Stomach (tissue), 9 donors: ENCODE data around the gene TMC4. TPM values are rescaled to one million over a fixed set of nuclear protein-coding genes. Genes with fewer than 3 reads are reported as not detected.

Experiments
- DNase-seq, 2 donors: peaks; one replicate each; pipeline versions ENCODE4 v3.0.0 to v3.0.0-alpha.2; 2013 to 2019
- H3K27ac ChIP-seq, 5 donors: fragments of 200-600 bp in 4 of 5; sonication (generic) in 4 of 5; one replicate each; pipeline ENCODE4 v1.5.1; 2013 to 2019; ENCODE audit warnings: mild to moderate bottlenecking in 1 of 5, moderate library complexity in 1 of 5
- H3K27me3 ChIP-seq, 3 donors: fragments of 200-600 bp; sonication (generic); one replicate each; pipeline ENCODE4 v1.5.1; 2017 to 2019; ENCODE audit warnings: mixed run types in 1 of 3
- H3K36me3 ChIP-seq, 4 donors: fragments of 200-600 bp; sonication (generic); 1 replicate in 3 of 4; 2 replicates in 1 of 4; pipeline ENCODE4 v1.5.1; 2016 to 2019
- H3K4me1 ChIP-seq, 4 donors: fragments of 200-600 bp; sonication (generic); one replicate each; pipeline ENCODE4 v1.5.1; 2016 to 2019
- H3K4me3 ChIP-seq, 4 donors: fragments of 200-600 bp; sonication (generic) in 3 of 4; one replicate each; pipeline ENCODE4 v1.5.1; 2016 to 2019; ENCODE audit warnings: mild to moderate bottlenecking in 1 of 4
- H3K9me3 ChIP-seq, 4 donors: fragments of 200-600 bp; sonication (generic); one replicate each; pipeline ENCODE4 v1.5.1; 2016 to 2019
- EP300 ChIP-seq: sonication (generic); formaldehyde crosslinking; IDR thresholded peaks from one replicate; pipeline ENCODE4 v1.6.1; 2017; ENCODE audit warnings: antibody characterized with exemption
- POLR2A ChIP-seq, 4 donors: fragments of 450-650 bp; IDR thresholded peaks; one replicate each; pipeline ENCODE4 v1.6.1; 2016; ENCODE audit warnings: antibody characterized with exemption in 4 of 4, control low read depth in 2 of 4, mild to moderate bottlenecking in 1 of 4, moderate library complexity in 1 of 4
- POLR2AphosphoS5 ChIP-seq, 3 donors: sonication (generic); formaldehyde crosslinking; IDR thresholded peaks; one replicate each; pipeline ENCODE4 v1.6.1; 2016; ENCODE audit warnings: antibody characterized with exemption in 3 of 3
- WGBS, 5 donors: extraction: QIAGEN DNeasy Blood & Tissue Kit in 3 of 5; methylation state at CpG; one replicate each; pipeline versions ENCODE4 v1.1.5 to v1.1.7; 2013 to 2018; 5-methylcytosine and 5-hydroxymethylcytosine counted together
- intact Hi-C: fragments of 100-400 bp; cut with DNase I; formaldehyde crosslinking; loops from one replicate; pipeline ENCODE4 v1.15.1; 2023; ENCODE audit warnings: low total_unique reads
- polyA plus RNA-seq, 3 donors: library from polyadenylated mRNA; stranded (reverse); fragments of 200-250 nt; gene quantifications; one replicate each; pipeline ENCODE4 v1.2.3, GENCODE V29; 2013
- total RNA-seq, 5 donors: library from RNA; depleted of rRNA; stranded (reverse); fragments of >200 nt; gene quantifications; one replicate each; pipeline versions ENCODE4 v1.1.0 to v1.2.3, GENCODE V29; 2014 to 2016
- TF ChIP-seq, protein P1 (sequence below), 7 experiments: fragments of 450-650 bp in 4 of 7; fragments of 200-600 bp in 3 of 7; sonication (generic) in 3 of 7; IDR thresholded peaks; one replicate each; pipeline ENCODE4 v1.5.1; 2016 to 2019; ENCODE audit warnings: antibody characterized with exemption in 7 of 7, control low read depth in 2 of 7, mild to moderate bottlenecking in 1 of 7
- donor health status: healthy with polysubstance abuse.
- donor health status: Bipolar disorder and iron deficiency.
- donor health status: healthy.

Gene TMC4
- total and polyA plus RNA-seq, 8 donors: 28.0 to 99.5 (median 43.2) TPM

DNA sequence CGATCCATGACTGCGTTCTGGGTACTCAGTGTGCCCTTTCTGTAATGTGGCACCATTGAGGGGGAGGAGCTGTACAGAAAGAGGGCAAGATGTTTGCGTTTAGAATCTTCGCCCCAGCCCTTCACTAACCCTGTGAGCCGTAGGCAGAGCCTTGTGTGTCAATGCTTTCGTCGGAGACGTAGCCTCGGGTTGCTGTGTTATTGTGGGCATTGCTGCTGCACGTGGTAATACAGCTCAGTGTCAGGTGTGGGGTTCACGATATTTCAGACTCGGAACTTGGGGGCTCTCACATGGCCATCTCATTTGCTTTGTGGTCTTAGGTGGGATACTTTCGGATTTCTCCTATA is 33.8 kb upstream of the TMC4 start:
- Histone ChIP-seq H3K27ac (peak overlapping the region in 4 of 5 donors; percentile 52 to 94 (median 85)), H3K36me3 (peaks cover 58 to 71% (median 68%) of the 10 kb centered on the region in 4 donors), H3K4me1 (peaks cover 83 to 96% (median 95%) of the 10 kb centered on the region in 4 donors), H3K9me3 (no peaks in the 10 kb centered on the region), H3K27me3 (no peaks in the 10 kb centered on the region), H3K4me3 (peak overlapping the region in 2 of 4 donors; percentile 81 to 89)
- WGBS, 5 donors: 70 to 79% (median 77%) methylated on average over 13 of the region's 13 CpGs
- TF ChIP-seq, protein P1, sequence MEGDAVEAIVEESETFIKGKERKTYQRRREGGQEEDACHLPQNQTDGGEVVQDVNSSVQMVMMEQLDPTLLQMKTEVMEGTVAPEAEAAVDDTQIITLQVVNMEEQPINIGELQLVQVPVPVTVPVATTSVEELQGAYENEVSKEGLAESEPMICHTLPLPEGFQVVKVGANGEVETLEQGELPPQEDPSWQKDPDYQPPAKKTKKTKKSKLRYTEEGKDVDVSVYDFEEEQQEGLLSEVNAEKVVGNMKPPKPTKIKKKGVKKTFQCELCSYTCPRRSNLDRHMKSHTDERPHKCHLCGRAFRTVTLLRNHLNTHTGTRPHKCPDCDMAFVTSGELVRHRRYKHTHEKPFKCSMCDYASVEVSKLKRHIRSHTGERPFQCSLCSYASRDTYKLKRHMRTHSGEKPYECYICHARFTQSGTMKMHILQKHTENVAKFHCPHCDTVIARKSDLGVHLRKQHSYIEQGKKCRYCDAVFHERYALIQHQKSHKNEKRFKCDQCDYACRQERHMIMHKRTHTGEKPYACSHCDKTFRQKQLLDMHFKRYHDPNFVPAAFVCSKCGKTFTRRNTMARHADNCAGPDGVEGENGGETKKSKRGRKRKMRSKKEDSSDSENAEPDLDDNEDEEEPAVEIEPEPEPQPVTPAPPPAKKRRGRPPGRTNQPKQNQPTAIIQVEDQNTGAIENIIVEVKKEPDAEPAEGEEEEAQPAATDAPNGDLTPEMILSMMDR (IDR thresholded peaks at IDR 0.05): no peak
- TF ChIP-seq POLR2A (IDR thresholded peaks at IDR 0.05): no peak
- no peak for TF ChIP-seq EP300
- no peak for TF ChIP-seq POLR2AphosphoS5 (IDR thresholded peaks at IDR 0.05)
- intact Hi-C loops: no loop called here
- DNase-seq: no peak

DNA sequence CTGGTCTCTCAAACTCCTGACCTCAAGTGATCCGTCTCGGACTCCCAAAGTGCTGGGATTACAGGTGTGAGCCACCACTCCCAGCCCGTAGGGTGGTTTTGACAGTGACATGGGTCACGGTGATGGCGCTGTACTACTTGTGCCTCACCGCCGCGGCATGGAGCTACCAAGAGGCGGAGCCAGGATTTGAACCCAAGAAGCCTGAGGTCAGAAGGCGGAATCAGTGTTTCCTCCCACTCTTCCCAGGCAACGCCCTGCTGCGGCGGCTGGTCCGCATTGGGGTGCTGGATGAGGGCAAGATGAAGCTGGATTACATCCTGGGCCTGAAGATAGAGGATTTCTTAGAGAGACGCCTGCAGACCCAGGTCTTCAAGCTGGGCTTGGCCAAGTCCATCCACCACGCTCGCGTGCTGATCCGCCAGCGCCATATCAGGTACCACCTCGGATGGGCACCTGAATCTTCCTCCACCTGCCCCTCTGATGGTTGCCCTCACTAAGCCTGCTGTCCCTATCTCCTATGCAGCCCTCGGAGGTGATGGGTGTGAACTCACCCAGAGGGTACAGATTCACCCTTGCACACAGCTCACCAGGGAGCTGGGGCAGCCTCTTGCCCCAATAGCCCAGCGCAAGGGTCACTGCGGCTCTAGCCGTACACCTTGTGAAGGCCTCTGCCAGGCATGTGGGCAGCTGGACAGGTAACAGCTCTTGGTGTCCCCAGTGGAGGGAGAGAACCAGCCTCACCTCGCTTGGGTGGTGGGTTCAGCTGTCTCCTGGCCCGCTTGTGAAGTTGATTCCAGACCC is 33.3 kb upstream of the TMC4 start:
- intact Hi-C loops: no loop called here
- WGBS, 5 donors: 83 to 89% (median 85%) methylated on average over 20 to 27 of the region's 27 CpGs
- DNase-seq: no peak
- H3K27ac ChIP-seq: peak overlapping the region in 4 of 5 donors; percentile 52 to 94 (median 85)
- H3K27me3 ChIP-seq: no peaks in the 10 kb centered on the region
- TF ChIP-seq POLR2A (IDR thresholded peaks at IDR 0.05) (no peak), POLR2AphosphoS5 (IDR thresholded peaks at IDR 0.05) (no peak), EP300 (no peak)
- TF ChIP-seq, protein P1 (IDR thresholded peaks at IDR 0.05): no peak
- peak overlapping the region in 2 of 4 donors; percentile 81 to 89 for H3K4me3 ChIP-seq
- peaks cover 59 to 76% (median 71%) of the 10 kb centered on the region in 4 donors for H3K36me3 ChIP-seq
- peaks cover 87 to 100% (median 100%) of the 10 kb centered on the region in 4 donors for H3K4me1 ChIP-seq
- no peaks in the 10 kb centered on the region for H3K9me3 ChIP-seq

DNA sequence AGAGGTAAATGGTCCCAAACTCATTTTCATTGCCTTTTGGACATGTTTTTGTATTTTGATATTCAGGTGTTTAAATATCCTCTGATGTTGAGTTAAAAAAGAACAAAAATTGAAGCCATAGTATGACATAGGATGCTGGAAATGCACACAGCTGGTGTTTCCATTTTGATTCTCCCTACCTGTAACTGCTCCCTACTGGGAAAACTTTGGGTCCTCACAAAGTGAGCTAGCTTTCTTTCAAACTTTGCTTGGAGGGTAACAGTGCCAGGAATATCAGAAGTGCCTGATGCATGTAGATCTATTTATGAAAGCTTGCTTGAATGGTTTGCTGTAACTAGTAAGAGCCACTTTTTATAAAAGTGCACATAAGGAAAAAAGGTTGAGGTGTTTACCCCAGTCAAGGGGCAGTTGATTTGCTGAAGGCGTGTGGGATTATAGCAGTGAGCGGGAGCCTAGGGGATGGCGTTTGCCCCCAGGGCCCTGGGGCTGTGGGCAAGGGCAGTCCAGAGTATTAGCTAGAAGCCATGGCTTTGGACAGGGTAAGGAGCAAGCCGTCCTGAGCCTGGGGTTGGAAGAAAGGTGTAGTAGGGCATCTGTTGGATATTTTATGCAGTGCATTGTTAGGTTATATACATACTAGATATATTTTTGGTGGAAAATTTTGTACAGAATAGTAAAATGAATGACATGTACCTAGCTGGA is 32.0 kb upstream of the TMC4 start:
- H3K36me3 ChIP-seq: peaks cover 59 to 76% (median 71%) of the 10 kb centered on the region in 4 donors
- intact Hi-C loops: no loop called here
- no peaks in the 10 kb centered on the region for H3K9me3 ChIP-seq
- no peaks in the 10 kb centered on the region for H3K27me3 ChIP-seq
- peak overlapping the region in 2 of 4 donors; percentile 81 to 89 for H3K4me3 ChIP-seq
- WGBS, 5 donors: 73 to 84% (median 79%) methylated on average over 4 of the region's 4 CpGs
- H3K27ac ChIP-seq: peak overlapping the region in 2 of 5 donors; percentile 89 to 94
- DNase-seq: no peak
- H3K4me1 ChIP-seq: peaks cover 77 to 91% (median 90%) of the 10 kb centered on the region in 4 donors
- TF ChIP-seq, protein P1 (IDR thresholded peaks at IDR 0.05): no peak
- no peak for TF ChIP-seq POLR2A (IDR thresholded peaks at IDR 0.05)
- TF ChIP-seq POLR2AphosphoS5 (IDR thresholded peaks at IDR 0.05): no peak
- TF ChIP-seq EP300: no peak

DNA sequence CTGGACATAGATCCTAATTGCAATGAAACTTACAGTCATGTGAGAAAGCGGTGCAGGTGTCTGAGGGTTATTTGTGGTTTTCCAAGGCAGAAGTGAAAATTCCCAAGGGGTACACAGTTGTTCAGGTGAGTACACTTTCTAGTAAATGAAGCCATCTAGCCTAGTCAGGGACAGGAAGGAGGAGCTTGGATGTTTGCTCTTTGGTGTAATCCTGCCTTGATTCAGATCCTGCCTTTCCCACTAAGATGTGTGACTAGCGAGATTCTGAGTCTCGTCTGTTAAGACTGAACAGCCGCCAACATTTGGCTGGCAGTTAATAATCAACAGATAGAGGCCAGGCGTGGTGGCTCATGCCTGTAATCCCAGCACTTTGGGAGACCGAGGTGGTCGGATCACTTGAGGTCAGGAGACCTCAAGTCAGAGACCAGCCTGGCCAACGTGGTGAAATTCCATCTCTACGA is 30.2 kb upstream of the TMC4 start:
- H3K9me3 ChIP-seq: no peaks in the 10 kb centered on the region
- H3K27me3 ChIP-seq: no peaks in the 10 kb centered on the region
- no peak for TF ChIP-seq POLR2A (IDR thresholded peaks at IDR 0.05)
- TF ChIP-seq POLR2AphosphoS5 (IDR thresholded peaks at IDR 0.05): peak in 1 of 3 donors; percentile 4
- peak; percentile 46 to 59 for DNase-seq
- peak overlapping the region in 2 of 4 donors; percentile 81 to 89 for H3K4me3 ChIP-seq
- 22 to 46% (median 27%) methylated on average over 7 to 9 of the region's 9 CpGs for WGBS, 5 donors
- intact Hi-C loops: no loop called here
- H3K27ac ChIP-seq: peak overlapping the region in 4 of 5 donors; percentile 15 to 89 (median 36)
- peaks cover 64 to 79% (median 74%) of the 10 kb centered on the region in 4 donors for H3K4me1 ChIP-seq
- peaks cover 59 to 68% (median 67%) of the 10 kb centered on the region in 4 donors for H3K36me3 ChIP-seq
